NCI-H82 (cell line): ENCODE results near the gene TDP1.
A peak's percentile ranks its signal among the peaks of the same experiment; 100 is the strongest.
"Not testable (repeated sequence)": the region's sequence is repeated elsewhere in the genome, so short reads cannot be mapped to it uniquely, and the experiment has no call there.

Experiments
- DNase-seq: peaks from one replicate; lab custom pipeline; 2025; lab: John Stamatoyannopoulos, UW

TDP1 gene

GRCh38 chr14:90049390-90049789 lies 93.7 kb downstream of the TDP1 start:
- DNase-seq = peak; percentile 97

- DNase-seq = no peak
These were observed 94.5 kb downstream of the TDP1 start for GRCh38 chr14:90050271-90050670.

DNA sequence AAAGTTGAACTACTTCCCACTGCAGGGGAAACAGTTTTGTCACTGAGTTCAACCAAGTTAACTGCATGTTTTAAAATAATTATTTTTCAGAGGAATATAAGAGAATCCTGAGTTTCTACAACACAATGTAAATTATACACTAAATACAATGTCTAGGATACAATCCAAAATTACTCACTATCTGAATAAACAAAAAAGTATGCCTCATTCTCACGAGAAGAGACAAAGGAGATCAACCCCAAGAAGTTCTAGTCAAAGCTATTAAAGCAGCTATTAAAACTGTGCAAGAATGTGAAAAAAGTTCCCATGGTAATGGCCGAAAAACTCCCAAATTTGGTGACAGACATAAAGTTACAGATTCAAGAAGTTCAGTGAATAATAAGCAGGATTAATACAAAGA lies 97.3 kb downstream of the TDP1 start:
- DNase-seq = no peak

DNA sequence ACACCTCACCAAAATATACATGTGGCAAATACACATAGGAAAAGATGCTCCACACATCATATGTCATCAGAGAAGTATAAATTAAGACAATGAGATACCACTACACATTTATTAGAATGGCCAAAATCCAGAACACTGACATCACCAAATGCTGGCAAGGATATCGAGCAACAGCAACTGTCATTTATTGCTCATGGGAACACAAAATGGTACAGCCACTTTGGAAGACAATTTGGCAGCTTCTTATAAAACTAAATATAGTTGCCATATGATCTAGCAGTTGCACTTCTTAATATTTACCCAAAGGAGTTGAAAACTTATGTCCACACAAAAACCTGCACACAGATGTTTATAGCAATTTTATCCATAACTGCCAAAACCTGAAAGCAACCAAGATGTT lies 99.1 kb downstream of the TDP1 start:
- DNase-seq = no peak

DNA sequence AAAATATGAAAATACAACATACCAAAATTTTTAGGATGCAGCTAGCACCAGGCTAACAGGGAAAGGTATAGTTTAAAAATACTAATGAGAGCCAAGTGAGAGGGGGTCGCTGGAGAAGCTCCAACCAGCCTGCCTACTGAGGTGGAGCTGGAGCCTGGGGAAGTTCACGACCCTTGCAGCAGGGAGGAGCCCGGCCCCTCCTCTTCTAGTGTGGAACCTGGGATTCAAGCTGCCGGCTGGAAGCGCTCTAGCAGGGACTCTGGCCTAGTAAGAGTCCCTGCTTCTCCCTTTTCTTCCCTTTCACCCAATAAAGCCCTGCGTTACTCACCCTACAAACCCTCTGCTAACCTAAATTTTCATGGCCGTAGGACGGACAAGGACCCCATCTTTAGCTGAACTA lies 101.1 kb downstream of the TDP1 start:
- no peak for DNase-seq

- no peak for DNase-seq
These were observed 103.2 kb downstream of the TDP1 start for GRCh38 chr14:90058876-90059458.

DNA sequence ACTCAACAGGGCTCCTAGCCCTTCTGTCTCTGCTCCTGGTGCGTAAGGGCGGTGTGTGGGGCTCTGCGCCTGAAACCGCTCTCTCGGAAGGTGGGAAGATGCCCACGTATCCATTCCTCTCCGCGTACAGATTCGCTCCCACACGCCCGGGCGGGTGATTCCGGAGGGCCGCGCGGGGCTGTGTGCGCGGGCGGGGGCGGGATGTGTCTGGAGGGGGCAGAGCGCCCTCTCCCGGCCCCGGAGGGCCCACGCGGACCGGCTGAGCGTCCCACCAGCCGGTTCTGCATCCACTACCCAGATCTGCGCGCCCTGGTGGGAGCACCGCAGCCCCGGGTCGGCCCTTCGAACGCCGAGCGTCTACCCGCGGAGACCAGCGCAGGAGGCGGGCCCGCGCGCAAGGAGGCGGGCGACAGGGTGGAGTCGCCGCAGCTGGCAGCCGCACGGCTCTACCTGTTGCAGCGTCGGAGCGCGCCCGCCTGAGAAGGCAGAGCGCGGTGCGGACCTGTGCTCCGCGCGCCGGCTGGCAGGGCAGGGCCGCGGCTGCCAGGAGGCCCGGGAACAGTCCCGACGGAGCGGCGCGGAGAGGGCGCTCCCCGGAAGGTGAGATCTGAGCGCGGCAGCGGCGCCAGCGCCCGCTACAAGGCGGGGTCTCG lies 104.7 kb downstream of the TDP1 start:
- peak; percentile 79 for DNase-seq

DNA sequence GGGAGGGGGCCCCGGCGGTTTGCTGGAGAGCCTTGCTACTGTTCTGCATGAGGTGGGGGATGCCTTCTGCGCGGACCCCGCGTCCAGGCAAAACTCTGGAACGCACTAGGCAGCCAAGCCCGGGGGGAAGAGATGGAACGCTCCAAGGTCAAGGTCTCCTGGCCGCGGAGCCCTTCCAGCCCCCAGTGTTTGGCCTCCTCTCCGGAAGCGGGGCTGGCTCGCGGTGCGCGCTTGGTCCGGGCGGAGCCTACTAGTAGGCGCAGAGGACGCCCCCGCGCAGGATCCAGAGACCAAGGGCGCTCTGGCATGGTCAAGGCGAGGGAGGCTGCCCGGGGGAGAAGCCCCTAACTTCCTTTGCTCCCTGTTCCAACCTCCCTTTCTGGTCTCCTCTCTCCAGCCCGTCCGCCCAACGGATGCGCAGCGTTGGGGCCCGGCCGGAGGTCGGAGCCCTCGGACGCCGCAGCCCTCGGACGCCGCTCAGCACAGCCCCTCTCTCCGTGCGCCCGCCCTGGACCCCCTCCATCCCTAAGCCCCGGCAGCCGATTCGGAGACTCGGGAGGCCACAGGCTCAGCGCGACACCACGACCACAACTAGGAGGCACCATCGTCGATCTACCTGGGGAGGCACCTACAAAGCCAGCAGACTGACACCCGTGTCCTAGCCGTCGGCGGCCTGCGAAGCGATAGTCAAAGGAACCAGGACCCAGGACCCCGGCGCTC lies 105.4 kb downstream of the TDP1 start:
- DNase-seq = peak; percentile 26

DNA sequence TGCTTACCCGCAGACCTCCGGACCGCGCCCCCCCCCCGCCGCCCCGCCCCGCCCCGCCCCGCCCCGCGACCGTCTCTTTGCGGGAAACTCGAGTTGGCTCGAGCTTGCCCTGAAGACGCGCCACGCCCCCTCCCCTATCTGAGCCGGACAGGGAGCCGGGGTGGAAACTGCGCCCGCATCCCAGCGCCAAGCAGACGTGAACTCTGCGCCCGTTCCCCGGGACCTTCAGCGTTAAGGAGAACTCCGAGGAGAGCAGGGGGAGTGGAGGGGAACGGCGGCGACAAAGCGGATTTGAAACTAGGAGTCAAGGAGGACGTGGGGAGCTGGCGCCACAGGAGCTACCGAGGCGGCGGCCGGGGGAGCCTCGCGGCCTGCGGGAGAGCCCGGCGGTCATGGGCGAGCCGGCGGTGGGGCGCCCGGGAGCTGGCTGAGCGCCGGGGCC lies 106.0 kb downstream of the TDP1 start, which contains the start of gene KCNK13:
Gene KCNK13, plus strand, starts transcription at position 310 of the 442 bp plus-strand sequence. CDS start 212 bp downstream, outside the sequence.
- peak; percentile 52 for DNase-seq

GRCh38 chr14:90062127-90062794 lies 106.5 kb downstream of the TDP1 start:
- peak; percentile 48 for DNase-seq

- no peak for DNase-seq
These were observed 107.3 kb downstream of the TDP1 start for GRCh38 chr14:90062822-90063539.

- no peak for DNase-seq
These were observed 116.6 kb downstream of the TDP1 start for GRCh38 chr14:90072350-90072749.

DNA sequence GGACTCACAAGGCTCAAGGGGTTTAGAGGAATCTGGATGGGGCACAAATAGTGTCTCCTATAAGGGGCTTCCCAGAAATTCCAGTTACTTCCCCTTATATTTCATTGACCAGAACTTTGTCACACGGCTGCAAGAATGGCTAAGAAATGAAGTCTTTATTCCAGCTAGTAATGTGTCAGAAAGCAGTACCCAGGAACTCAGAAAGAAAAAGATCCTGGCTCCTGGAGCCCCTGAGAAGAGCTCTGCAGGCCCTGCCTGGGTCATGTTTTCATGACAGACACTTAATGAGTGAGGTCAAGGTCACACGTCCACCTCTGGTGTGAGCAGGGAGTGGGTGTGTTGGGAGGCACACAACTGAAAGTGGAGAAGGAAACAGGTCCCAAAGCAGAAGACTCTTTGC lies 123.8 kb downstream of the TDP1 start:
- DNase-seq = no peak

GRCh38 chr14:90087433-90087832 lies 131.7 kb downstream of the TDP1 start:
- DNase-seq = no peak

GRCh38 chr14:90088176-90088575 lies 132.4 kb downstream of the TDP1 start:
- no peak for DNase-seq

DNA sequence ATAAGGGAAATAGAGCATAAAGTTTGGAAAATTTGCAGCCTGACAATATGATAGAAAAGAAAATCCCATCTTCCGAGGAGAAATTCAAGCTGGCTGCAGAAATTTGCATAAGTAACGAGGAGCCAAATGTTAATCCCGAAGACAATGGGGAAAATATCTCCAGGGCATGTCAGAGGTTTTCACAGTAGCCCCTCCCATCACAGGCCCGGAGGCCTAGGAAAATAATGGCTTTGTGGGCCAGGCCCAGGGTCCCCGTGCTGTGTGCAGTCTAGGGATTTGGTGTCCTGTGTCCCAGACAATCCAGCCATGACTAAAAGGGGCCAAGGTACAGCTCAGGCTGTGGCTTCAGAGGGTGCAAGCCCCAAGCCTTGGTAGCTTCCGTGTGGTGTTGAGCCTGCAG lies 133.8 kb downstream of the TDP1 start:
- not testable (repeated sequence) for DNase-seq

DNA sequence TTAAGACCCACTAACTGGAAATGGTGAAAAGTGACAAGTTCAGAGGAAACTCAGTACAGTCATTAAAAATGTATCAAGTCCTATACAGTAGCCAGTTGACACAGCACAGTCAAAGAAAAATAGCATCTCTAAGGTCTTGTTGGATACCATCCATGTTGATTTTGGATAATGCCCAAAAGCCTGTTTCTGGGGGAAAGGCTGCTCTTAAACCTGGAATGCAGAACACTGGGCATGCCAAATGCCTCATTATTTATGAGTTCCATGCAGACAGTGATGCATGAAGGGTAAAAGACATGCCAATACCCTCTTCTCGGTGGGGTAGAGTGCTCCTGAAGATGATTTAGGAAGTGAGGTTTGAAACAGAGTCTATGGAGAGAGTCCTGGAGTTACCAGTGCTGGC lies 135.7 kb downstream of the TDP1 start:
- DNase-seq = no peak

DNA sequence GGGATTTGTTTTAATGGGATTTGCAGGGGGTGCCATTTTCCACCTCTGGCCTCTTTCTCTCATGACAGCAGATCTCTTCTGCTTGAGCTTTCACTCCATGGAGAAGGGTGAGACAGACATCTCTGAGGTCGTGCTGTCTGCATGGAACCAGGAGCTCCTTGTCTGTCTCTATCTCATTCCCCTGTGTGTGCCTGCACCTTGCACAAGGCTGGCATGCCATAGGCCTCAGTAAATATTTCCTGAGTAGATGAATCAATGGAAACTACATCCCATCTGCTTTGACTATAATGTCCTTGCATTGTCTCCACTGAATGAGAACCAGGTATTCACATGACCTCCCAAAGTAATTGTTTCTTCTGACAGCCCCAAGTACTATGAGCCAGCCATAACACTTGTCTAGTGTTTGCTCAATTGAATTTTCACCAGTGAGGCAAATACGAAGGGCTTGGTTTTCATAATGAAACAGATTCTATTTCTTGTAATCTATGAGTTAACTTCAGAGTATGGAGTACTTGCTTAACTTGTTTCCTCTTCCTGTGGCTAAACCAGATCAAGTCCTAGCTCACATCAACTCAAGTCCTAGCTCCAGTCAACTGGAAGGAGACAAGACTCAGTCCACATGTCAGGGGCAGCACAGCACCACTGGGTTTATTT lies 138.3 kb downstream of the TDP1 start:
- peak; percentile 80 for DNase-seq
